GM19023 (cell line): ENCODE measurements around the gene PHLDB3.

Experiments used
- ATAC-seq: cut with Tn5 transposase; IDR thresholded peaks from one replicate; pipeline ENCODE4 v1.9.1; 2021; ENCODE audit warnings: mild to moderate bottlenecking, moderate library complexity; ENCODE audit not compliant: unreplicated experiment

The PHLDB3 gene

DNA sequence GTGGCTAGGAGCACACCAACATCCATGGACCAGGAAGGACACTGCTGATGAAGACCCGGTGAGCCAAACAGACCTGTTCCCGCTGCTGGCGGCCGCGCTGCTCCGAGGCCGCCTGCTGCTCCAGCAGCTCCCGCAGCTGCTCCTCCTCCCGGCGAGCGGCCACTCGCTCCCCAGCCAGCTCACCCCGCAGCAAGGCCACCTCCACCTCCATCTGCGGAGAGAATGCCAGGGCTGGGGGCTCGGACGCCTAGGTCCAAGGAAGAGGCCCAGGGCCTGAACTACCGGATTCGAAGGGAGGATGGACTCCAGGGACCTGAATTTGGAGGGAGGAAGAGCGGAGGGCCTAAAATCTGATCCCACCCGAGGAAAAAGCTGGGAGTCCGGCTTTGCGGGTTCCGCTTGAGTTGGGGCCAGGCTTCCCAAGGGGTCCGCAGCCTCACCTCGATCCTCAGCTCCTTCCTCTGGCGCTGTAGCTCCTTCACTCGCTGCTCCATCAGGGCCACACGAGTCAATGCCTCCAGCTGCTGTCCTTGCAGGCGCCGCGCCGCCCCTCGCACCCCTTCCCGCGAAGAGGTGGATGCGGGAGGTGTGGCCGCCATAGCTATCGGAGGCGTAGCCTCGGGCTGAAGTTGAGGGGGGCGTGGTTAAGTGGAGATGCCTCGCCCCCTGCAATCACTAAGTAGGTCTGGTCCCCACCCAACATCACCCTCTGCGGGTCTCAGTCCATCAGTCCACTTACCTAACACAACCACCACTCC, 2.7 kb downstream of the PHLDB3 start:
- ATAC-seq: no peak

DNA sequence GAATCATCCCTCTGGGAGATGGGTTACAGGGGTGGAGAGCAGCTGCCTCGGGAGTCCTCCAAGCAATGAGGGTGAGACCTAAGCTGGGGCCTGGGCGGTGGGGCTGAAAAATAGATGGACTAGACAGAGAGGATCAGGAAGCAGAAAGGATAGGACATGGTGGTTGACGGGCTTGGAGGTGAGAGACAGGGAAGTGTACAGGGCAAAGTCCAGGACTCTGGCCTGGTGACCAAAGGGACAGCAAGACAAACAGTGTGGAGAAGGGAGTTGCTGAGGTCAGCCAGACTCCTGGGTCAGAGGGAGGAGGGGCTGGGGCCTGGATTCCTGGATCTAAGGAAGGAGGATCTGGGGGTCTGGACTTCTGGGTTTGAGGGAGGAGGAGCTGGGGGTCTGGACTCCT, 5.5 kb downstream of the PHLDB3 start:
- ATAC-seq: no peak

DNA sequence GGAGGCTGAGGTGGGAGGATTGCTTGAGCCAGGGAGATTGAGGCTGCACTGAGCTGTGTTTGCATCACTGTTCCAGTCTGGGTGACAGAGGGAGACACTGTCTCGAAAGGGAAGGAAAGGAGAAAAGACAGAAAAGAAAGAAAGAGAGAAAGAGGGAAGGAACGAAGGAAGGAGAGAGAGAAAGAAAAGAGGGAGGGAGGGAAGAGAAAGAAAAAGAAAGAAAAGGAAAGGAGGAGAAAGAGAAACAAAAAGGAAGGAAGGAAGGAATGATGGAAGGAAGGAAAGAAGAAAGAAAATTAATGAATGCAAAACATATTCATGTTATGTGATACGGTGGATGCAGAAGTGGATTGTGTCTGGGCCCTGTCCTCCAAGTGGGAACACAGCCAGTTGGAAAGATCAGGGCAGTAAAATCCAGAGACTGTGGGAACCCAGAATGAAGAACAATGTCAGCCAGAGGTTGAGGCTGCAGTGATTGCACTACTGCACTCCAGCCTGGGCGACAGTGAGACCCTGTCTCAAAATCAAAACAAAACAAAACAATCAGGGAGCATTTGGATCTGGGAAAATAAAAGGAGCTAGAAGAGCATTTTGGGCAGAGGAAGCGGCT, 6.2 kb downstream of the PHLDB3 start:
- ATAC-seq: no peak

DNA sequence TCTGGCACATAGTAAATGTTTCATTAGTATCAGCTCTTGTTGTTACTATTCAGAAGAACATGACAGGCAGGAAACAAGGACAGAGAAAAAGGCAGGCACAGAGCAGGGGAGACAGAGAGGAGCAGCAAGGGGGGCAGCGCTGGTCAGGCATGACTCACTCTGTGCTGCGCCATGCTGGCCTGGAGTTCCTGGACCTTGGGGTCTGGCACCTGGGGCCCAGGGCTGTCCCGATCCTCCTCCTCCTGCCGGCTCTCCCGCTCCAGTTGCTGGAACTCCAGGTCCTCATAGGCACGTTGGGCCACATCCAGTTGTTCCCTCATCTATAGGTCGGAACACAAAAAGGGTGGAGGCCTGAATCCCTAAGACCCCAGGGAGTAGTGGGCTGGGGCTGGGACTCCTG, 7.6 kb downstream of the PHLDB3 start:
- ATAC-seq: no peak

DNA sequence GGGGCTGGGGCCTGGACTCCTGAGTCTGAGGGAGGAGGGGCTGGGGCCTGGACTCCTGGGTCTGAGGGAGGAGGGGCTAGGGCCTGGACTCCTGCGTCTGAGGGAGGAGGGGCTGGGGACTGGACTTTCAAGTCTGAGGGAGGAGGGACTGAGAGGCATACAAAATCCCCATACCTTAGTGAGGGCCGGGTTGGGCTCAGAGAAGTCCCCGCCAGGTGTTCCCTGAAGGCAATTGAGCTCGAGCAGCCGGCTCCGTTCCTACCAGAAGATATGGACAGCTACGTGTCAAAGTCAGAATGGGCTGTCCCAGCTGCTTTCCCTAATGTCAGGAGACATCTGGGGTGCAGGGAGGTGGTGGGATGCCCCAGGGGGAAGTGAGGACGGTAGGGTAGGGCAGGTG, 9.5 kb downstream of the PHLDB3 start:
- no peak for ATAC-seq

DNA sequence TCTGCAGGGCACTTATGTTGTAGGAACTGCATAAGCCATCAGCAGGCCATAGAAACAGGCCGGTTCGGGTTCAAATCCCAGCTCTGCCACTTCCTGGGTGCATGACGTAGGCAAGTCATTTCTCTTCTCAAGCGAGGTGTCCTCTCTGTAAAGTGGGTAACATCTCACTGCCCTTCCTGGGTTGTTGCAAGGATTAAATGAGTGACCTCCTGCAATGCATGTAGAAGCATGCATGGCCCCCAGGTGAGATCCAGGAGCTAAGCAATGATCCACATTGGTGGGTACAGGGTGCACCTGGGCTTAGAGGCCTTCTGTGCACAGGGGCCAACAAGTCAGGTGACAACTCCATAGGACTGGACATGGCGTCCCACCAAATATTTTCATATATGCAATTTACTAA, 13.8 kb downstream of the PHLDB3 start:
- ATAC-seq: no peak

DNA sequence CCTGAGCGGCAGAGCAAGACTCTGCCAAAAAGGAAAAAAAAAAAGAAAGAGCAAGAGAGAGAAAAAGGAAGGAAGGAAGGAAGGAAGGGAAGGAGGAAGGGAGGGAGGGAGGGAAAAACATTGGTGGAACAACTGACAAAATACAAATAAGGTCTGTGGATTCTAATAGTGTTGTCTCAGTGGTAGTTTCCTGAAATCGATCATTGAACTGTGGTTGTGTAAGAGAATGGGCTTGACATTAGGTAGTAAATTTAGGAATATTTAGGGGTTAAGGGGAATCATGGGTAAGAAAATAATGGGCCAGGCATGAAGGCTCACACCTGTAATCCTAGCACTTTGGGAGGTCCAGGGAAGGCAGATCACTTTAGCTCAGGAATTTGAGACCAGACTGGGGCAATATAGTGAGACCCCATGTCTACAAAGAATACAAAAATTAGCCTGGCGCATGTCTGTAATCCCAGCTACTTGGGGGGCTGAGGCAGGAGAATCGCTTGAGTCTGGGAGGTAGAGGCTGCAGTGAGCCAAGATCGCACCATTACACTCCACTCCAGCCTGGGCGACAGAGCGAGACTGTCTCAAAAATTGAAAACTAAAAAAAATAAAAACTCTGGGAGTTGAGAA, 14.5 kb downstream of the PHLDB3 start:
- ATAC-seq: no peak

DNA sequence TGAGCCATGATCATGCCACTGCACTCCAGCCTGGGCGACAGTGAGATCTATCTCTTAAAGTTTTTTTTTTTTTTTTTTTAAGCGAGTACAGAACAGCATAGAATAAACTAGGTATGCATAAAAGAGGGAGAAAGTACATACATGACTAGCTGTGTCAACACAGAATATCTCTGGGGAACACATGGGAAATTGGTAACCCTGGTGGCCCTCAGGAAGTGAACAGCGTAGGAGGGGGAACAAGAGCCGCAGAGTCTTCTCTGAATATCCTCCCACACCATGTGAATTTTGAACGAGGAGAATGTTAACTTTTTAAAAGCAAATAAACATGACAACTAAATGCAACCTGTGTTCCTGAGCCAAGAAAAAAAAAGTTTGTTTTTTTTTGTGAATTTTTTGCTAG, 15.2 kb downstream of the PHLDB3 start:
- no peak for ATAC-seq

DNA sequence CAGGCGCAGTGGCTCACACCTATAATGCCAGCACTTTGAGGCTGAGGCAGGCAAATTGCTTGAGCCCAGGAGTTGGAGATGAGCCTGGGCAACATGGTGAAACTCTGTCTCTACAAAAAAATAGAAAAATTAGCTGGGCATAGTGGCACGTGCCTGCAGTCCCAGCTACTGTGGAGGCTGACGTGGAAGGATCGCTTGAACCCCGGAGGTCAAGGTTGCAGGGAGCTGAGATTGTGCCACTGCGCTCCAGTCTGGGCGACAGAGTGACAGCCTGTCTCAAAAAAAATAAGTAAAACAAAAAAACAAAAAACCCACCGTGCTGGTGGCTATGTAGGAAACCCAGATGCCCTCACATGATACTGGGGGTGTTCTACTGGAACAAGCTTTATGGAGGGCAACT, 16.4 kb downstream of the PHLDB3 start:
- no peak for ATAC-seq

DNA sequence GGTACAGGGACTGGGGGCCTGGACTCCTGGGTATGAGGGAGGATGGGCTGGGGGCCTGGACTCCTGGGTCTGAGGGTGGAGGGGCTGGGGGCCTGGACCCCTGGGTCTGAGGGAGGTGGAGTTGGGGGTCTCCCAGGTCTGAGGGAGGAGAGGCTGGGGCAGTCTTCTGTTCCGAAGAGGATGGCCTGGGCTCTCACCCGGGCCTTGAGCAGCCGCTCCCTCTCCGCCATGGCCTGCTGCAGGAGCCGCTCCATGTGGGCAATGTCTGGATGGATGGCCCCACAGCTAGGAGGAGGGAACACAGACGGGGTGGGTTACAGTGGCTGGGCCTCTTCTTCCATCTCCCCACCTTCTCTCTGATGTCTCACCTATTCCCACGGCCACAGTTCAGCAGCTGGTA, 18.1 kb downstream of the PHLDB3 start:
- no peak for ATAC-seq

DNA sequence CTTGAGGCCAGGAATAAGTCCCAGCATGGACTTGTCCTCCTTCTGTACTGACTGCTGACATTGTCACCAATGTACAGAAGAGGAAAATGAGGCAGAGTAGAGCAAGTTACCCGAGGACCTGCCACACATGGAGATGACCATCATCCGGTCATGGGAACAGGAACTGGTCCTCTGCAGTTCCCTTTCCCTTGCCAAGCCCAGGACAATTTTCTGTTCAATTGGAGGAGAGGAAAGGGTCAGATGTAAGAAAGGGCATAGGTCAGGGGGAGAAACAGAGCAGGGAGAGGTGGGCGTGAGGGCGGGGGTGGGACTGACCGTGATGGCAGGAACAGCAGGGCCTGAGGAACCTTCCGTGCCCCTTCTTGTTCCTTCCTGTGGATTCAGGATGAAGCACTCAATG, 18.6 kb downstream of the PHLDB3 start:
- no peak for ATAC-seq

DNA sequence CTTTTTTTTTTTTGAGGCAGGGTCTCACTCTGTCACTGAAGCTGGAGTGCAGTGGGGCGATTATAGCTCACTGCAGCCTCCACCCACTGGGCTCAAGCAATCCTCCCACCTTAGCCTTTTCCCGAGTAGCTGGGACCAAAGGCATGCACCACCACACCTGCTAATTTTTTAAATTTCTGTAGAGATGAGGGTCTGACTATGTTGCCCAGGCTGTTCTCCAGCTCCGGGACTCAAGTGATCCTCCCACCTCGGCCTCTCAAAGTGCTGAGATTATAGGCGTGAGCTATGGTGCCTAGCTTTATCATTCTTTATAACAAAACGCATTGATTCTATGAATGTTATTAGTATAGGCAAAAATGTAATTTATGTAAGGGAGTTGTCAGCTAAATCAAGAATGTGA, 21.3 kb downstream of the PHLDB3 start:
- ATAC-seq: no peak

DNA sequence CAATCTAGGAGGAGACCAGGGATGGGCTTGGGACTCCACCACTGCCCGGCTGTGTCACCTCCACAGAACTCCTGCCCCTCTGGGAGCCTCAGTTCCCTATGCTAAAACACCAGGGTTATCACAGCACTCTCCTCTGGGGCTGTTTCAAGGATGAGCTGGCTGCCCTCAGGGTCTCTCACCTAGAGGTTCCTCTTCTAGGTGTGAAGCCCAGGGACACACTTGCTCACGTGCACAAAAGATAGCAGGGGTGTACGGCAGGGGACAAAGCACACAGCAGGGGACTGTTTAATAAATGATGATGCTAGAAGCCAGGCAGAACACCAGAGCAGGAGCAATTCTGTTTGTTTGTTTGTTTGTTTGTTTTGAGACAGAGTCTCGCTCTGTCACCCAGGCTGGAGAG, 22.4 kb downstream of the PHLDB3 start:
- no peak for ATAC-seq

DNA sequence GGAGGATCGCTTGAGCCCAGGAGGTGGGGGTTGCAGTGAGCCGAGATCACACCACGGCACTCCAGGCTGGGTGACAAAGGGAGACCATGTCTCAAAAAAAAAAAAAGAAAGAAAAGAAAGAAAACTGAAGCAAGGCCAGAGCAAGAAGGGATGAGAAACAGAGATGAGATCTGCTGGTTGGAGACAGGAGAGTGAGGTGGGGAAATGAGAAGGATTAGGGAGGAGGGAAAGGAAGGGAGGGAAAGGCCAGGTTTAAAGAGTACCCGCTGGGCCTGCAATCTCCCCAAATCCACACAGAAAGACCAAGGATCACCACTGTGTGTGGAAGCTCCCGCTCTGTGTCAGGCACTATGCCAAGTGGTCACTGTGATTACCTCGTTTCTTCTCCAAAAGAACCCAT, 22.8 kb downstream of the PHLDB3 start:
- ATAC-seq: no peak

DNA sequence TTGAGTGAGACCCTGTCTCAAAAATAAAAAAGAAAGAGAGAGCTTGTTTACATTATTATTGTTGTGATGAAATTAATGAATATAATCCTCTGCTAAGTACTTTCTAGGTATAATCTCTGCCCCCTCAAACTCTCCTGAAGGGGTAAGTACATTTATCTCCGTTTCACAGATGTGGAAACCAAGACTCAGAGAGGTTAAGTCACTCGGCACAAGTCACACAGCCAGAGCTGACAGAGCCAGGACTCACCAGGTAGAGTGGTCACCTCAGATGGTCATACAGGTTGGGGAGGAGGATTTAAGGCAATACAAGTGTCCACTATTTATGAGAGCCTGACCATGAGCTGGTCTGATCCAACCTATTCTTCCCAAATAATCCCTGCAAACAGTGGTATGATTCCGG, 24.0 kb downstream of the PHLDB3 start:
- no peak for ATAC-seq

DNA sequence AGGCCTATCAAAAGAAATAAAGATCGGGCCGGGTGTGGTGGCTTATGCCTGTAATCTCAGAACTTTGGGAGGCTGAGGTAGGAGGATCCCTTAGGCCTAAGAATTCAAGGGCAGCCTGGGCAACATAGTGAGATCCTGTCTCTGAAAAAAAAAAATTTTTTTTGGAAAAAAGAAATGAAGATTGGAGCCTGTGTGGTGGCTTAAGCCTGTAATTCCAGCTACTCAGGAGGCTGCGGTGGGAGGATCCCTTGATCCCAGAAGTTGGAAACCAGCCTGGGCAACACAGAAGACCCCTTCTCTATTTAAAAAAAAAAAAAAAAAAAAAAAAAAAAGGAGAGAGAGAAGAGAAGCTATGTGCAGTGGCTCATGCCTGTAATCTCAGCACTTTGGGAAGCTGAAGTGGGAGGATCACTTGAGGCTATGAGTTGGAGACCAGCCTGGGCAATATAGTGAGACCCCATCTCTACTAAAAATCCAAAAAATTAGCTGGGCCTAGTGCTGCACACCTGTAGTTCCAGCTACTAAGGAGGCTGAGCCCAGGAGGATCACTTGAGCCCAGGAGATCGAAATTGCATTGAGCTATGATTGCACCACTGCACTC, 24.5 kb downstream of the PHLDB3 start:
- no peak for ATAC-seq

DNA sequence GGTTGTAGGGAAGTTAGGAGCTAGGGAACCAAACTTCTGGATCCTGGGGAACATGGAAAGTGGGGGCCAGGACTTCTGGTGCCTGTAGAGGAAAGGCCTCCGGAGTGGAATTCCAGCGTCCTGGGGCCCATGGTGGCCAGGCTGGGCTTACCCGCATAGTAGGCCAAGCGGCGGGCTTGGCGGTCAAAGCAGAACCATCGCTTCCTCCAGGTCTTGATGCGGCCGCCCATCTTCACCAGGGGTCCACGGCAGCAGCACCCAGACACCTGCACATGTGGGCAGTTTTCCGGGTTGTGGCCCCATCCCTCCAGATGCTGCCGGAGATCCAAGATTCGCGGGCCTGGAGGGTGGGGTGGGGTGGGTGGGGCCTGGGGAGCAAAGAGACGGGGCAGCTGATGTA, 25.3 kb downstream of the PHLDB3 start:
- ATAC-seq: no peak

DNA sequence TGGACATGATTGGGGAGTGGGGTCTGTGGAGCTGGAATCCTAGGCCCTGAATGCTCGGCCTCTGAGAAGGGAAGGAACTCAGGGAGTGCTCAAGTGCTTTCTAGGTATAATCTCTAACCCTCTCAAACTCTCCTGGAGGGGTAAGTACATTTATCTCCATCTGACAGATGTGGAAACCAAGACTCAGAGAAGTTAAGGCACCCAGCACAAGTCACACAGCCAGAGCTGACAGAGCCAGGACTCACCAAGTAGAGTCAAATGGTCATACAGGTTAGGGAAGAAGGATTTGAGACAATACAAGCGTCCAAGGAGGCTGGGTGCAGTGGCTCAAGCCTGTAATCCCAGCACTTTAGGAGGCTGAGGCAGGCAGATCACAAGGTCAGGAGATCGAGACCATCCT, 26.2 kb downstream of the PHLDB3 start:
- no peak for ATAC-seq

DNA sequence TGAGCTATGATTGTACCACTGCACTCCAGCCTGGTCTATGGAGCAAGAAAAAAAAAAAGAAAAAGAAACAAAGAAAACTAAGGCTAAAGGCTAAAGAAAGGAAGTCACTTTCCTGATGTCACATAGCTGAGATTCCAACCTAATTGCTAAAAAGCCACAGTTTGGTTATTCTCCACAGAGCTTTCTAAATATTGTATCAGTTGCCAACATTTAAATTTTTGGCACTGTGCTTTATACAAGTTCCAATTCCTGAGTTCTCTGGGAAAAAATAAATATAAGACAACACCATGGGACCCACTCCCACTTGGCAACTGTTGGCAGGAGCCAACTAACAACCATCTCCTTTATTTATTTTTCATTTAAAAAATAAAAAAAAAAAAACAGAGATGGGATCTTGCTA, 27.9 kb downstream of the PHLDB3 start:
- no peak for ATAC-seq

DNA sequence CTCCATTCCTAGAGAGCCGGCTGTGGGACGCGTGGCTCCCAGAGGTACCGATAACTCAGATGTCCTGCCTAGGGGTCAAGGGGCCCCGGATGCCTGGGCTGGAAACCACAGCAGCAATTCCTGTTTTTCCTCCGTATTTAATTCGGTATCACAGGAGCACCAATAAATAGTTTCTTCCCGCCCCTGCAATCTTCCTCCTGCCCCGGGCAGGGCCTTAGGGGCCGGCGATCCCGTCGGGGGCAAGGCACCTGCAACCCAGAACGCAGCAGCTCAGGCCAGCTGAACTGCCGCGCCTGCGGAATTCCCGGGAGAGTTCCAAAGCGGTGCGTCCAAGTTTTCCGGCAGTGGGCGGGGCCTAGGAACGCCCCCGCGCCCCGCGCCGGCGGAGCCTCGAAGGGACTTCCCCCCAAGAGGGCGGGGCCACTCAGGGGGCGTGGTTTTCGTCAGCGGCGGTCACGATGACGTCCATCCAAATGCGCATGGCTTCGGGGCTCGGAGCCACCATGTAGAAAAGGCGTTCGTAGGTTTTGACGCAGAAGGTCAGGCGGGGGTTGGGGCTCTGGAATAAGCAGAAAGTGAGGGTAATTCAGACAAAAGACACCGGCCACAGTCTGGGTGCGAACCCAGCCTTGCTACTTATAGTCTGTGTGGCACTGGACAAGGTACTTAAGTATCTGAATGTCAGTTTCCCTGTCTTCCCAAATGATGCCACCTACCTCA, 29.4 kb downstream of the PHLDB3 start:
- ATAC-seq: no peak

DNA sequence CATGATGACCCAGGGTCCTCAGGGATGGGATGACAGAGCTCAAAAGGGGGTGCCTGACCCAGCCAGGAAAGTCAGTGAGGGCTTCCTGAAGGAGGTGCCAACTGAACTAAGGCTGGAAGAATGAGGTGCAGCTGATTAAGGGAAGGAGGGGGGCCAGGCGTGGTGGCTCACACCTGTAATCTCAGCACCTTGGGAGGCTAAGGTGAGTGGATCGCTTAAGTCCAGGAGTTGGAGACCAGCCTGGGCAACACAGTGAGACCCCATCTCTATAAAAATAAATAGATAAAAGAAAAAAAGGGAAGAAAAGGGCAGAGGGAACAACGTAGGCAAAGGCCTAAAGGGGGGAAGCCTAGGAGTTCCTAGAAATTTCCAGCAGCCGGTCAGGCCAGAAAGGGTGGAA, 30.1 kb downstream of the PHLDB3 start:
- ATAC-seq: no peak
